ENCODE measurements around the gene PANK2. TPM values are rescaled to one million over a fixed set of nuclear protein-coding genes. Genes with fewer than 3 reads are reported as not detected.
"Not testable (repeated sequence)": the region's sequence is repeated elsewhere in the genome, so short reads cannot be mapped to it uniquely, and the experiment has no call there.

The PANK2 gene
- total and polyA plus RNA-seq, 10 donors: 23.0 to 74.4 (median 64.3) TPM

DNA sequence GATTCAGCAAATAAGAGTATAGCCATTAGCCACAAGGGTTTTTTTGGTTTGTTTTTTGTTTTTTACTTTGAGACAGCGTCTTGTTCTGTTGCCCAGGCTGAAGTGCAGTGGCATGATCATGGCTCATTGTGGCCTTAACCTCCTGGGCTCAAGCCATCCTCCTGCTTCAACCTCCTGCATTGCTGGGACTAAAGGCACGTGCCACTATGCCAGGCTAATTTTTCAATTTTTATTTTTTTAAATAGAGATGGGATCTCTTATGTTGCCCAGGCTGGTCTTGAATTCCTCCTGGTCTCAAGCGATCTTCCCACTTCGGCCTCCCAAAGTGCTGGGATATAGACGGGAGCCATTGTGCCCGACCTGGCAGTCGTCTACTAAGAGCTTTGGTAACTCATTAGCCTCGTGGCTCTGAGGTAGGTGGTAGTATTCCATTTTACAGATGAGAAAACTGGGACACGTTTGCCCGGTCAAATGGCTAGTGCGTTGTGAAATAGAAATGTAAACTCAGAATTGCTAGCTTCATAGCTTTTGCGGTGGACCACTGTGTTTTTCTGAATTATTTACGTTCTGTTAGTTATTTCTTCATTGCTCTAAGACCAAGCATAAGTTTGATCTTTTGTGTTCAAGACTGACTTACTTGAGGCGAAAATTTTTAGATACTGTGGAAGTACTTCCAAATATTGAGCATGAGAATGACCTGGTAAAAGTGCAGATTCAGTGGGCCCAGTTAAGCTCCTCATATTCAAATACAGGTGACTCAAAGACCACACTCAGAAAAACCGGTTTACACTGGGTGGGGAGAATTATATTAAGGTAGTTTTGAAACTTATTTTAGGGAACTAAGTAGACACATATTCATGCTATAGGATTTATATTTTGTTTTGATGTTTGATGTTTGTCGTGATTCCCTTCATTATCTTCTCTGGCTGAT, 2.1 kb downstream of the PANK2 start:
- intact Hi-C loops (cut with DNase I; ENCODE audit: low total_unique reads): no loop called here
- Histone ChIP-seq H3K4me1 (peaks cover 51 to 88% (median 74%) of the 10 kb centered on the region in 6 donors), H3K27ac (peak overlapping the region in 7 of 8 donors; percentile 97 to 100 (median 98)), H3K9me3 (no peaks in the 10 kb centered on the region), H3K27me3 (replicated peaks in 1 of 7) (no peaks in the 10 kb centered on the region), H3K4me3 (peak overlapping the region; percentile 55 to 99 (median 94)), H3K36me3 (peaks cover 0 to 15% (median 0%) of the 10 kb centered on the region in 6 donors)
- no peak for DNase-seq
- no peak for TF ChIP-seq POLR2A (IDR thresholded peaks at IDR 0.05)
- 32 to 52% (median 41%) methylated on average over 16 of the region's 16 CpGs for WGBS, 5 donors

- intact Hi-C loops (cut with DNase I; ENCODE audit: low total_unique reads): no loop called here
Measured at GRCh38 chr20:3894796-3895195, 5.6 kb downstream of the PANK2 start.

GRCh38 chr20:3896302-3896701, 7.1 kb downstream of the PANK2 start:
- no peaks in the 10 kb centered on the region for H3K27me3 ChIP-seq (replicated peaks in 1 of 7)
- WGBS, 5 donors: 67 to 79% (median 78%) methylated on average over 4 of the region's 4 CpGs
- no peaks in the 10 kb centered on the region for H3K9me3 ChIP-seq
- TF ChIP-seq CTCF (IDR thresholded peaks at IDR 0.05 in 8 of 11, conservative IDR thresholded peaks at IDR 0.05 in 3 of 11): no peak
- TF ChIP-seq POLR2A (IDR thresholded peaks at IDR 0.05): no peak
- TF ChIP-seq POLR2AphosphoS5 (IDR thresholded peaks at IDR 0.05): no peak
- peaks cover 73 to 100% (median 100%) of the 10 kb centered on the region in 6 donors for H3K4me1 ChIP-seq
- DNase-seq: no peak
- H3K36me3 ChIP-seq: peaks cover 0 to 20% (median 0%) of the 10 kb centered on the region in 6 donors
- intact Hi-C loops (cut with DNase I; ENCODE audit: low total_unique reads): no loop called here
- peak overlapping the region in 4 of 8 donors; percentile 14 to 40 (median 24) for H3K27ac ChIP-seq
- peak overlapping the region in 1 of 8 donors; percentile 6 for H3K4me3 ChIP-seq

More at GRCh38 chr20:3894796-3895195, 5.6 kb downstream of the PANK2 start:
- Histone ChIP-seq H3K9me3 (no peaks in the 10 kb centered on the region), H3K27ac (peak overlapping the region in 2 of 8 donors; percentile 19 to 97), H3K4me1 (peaks cover 68 to 100% (median 97%) of the 10 kb centered on the region in 6 donors), H3K27me3 (replicated peaks in 1 of 7) (no peaks in the 10 kb centered on the region), H3K36me3 (peaks cover 0 to 20% (median 0%) of the 10 kb centered on the region in 6 donors), H3K4me3 (peak overlapping the region in 1 of 8 donors; percentile 33)
- DNase-seq: no peak
- TF ChIP-seq POLR2AphosphoS5 (IDR thresholded peaks at IDR 0.05) (no peak), POLR2A (IDR thresholded peaks at IDR 0.05) (no peak), CTCF (IDR thresholded peaks at IDR 0.05 in 8 of 11, conservative IDR thresholded peaks at IDR 0.05 in 3 of 11) (no peak)
- WGBS, 5 donors: 56 to 75% (median 62%) methylated on average over 5 of the region's 5 CpGs

- Histone ChIP-seq H3K4me3 (peak overlapping the region in 2 of 8 donors; percentile 0 to 6), H3K36me3 (peaks cover 0 to 20% (median 0%) of the 10 kb centered on the region in 6 donors), H3K4me1 (peaks cover 68 to 100% (median 100%) of the 10 kb centered on the region in 6 donors), H3K27me3 (replicated peaks in 1 of 7) (no peaks in the 10 kb centered on the region), H3K27ac (peak overlapping the region in 4 of 8 donors; percentile 14 to 40 (median 24)), H3K9me3 (no peaks in the 10 kb centered on the region)
- WGBS, 5 donors: 64 to 70% (median 65%) methylated on average over 10 of the region's 10 CpGs
- TF ChIP-seq POLR2AphosphoS5 (IDR thresholded peaks at IDR 0.05): no peak
- no peak for TF ChIP-seq POLR2A (IDR thresholded peaks at IDR 0.05)
- TF ChIP-seq CTCF (IDR thresholded peaks at IDR 0.05 in 8 of 11, conservative IDR thresholded peaks at IDR 0.05 in 3 of 11): no peak
- no peak for DNase-seq
- intact Hi-C loops (cut with DNase I; ENCODE audit: low total_unique reads): no loop called here
Measured at GRCh38 chr20:3896853-3897583, 7.8 kb downstream of the PANK2 start.

DNA sequence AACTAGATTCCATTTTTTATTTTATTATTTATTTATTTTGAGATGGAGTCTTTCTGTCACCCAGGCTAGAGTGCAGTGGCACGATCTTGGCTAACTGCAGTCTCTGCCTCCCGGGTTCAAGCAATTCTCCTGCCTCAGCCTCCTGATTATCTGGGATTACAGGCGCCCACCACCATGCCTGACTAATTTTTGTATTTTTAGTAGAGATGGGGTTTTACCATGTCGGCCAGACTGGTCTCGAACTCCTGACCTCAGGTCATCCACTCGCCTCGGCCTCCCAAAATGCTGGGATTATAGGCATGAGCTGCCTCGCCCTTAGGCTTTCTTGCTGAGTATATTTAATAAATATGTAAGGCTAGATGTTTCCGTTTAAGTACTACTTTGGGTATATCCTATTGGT, 9.0 kb downstream of the PANK2 start:
- 67 to 85% (median 79%) methylated on average over 9 of the region's 9 CpGs for WGBS, 5 donors
- DNase-seq; H3K27me3 ChIP-seq (replicated peaks in 1 of 7); H3K4me3 ChIP-seq; H3K9me3 ChIP-seq; intact Hi-C loops (cut with DNase I; ENCODE audit: low total_unique reads): not testable (repeated sequence)
- Histone ChIP-seq H3K36me3 (peaks cover 0 to 20% (median 0%) of the 10 kb centered on the region in 6 donors), H3K4me1 (peaks cover 59 to 100% (median 97%) of the 10 kb centered on the region in 6 donors), H3K27ac (peak overlapping the region in 3 of 8 donors; percentile 14 to 40 (median 31))

Measured in spleen (tissue), 11 donors.